H1 (cell line): ENCODE measurements around the gene BAG1. TPM values are rescaled to one million over a fixed set of nuclear protein-coding genes. Genes with fewer than 3 reads are reported as not detected.

ENCODE experiments used
- CTCF ChIA-PET: fragments of 300-600 bp; sonication (Branson Sonifier 250); formaldehyde crosslinking; loops from one replicate; lab custom pipeline; 2021; ENCODE audit not compliant: partially characterized antibody; lab: Charles Lee
- POLR2A ChIA-PET: fragments of 300-600 bp; sonication (Branson Sonifier 250); formaldehyde crosslinking; loops from one replicate; lab custom pipeline; 2021; ENCODE audit warnings: inconsistent platforms; ENCODE audit not compliant: partially characterized antibody; lab: Charles Lee
- DNase-seq, 2 experiments: peaks; one replicate each; pipeline versions ENCODE4 v3.0.0 to v3.0.0-alpha.2; 2010 to 2022; ENCODE audit warnings: low spot score in 2 of 2, low read depth in 1 of 2, mixed read lengths in 1 of 2
- FAIRE-seq: peaks from 2 replicates; lab custom pipeline; 2011; peaks lifted over from hg19 to GRCh38; lab: Jason Lieb, UNC
- H2AFZ ChIP-seq: 2 replicates; pipeline ENCODE4 v1.8.1; 2012; ENCODE audit warnings: low read length, inconsistent platforms
- H2AK5ac ChIP-seq: 2 replicates; pipeline ENCODE4 v1.6.1; 2013; ENCODE audit warnings: low read depth, low read length
- H2BK120ac ChIP-seq: replicated peaks from 2 replicates; pipeline ENCODE3; 2013; ENCODE audit warnings: low read depth, low read length, inconsistent platforms
- H2BK12ac ChIP-seq: 2 replicates; pipeline ENCODE4 v1.6.1; 2013; ENCODE audit warnings: low read depth, low read length
- H2BK15ac ChIP-seq: 2 replicates; pipeline ENCODE4 v1.6.1; 2013; ENCODE audit warnings: low read length
- H2BK20ac ChIP-seq: 2 replicates; pipeline ENCODE4 v1.6.1; 2013; ENCODE audit warnings: low read length
- H2BK5ac ChIP-seq: 2 replicates; pipeline ENCODE4 v1.6.1; 2013; ENCODE audit warnings: low read depth, low read length
- H3K14ac ChIP-seq: 2 replicates; pipeline ENCODE4 v1.6.1; 2013; ENCODE audit warnings: inconsistent platforms; ENCODE audit not compliant: insufficient read length
- H3K18ac ChIP-seq: 2 replicates; pipeline ENCODE4 v1.6.1; 2013; ENCODE audit warnings: low read length; ENCODE audit errors: extremely low read depth
- H3K23ac ChIP-seq: 2 replicates; pipeline ENCODE4 v1.6.1; 2013; ENCODE audit warnings: inconsistent platforms; ENCODE audit not compliant: insufficient read length
- H3K23me2 ChIP-seq: 2 replicates; pipeline ENCODE4 v1.6.1; 2013; ENCODE audit warnings: low read depth, low read length
- H3K27ac ChIP-seq: 2 replicates; pipeline ENCODE4 v1.6.1; 2011; ENCODE audit warnings: low read depth, low read length, inconsistent platforms
- H3K27me3 ChIP-seq, 4 experiments: replicated peaks in 1 of 4; 1 replicate in 1 of 4; 2 replicates in 3 of 4; pipeline versions ENCODE4 v1.6.1 to v1.8.1; 2011 to 2013; ENCODE audit warnings: low read length in 3 of 4, mild to moderate bottlenecking in 3 of 4, inconsistent platforms in 2 of 4, mixed read lengths in 2 of 4, moderate library complexity in 1 of 4; ENCODE audit not compliant: control insufficient read depth in 3 of 4, insufficient read depth in 3 of 4; ENCODE audit errors: extremely low read depth in 1 of 4
- H3K36me3 ChIP-seq, 4 experiments: 2 replicates each; pipeline versions ENCODE4 v1.6.1 to v1.8.1; 2011 to 2013; ENCODE audit warnings: mild to moderate bottlenecking in 4 of 4, low read length in 3 of 4, moderate library complexity in 2 of 4, control low read depth in 1 of 4, inconsistent platforms in 1 of 4; ENCODE audit not compliant: insufficient read depth in 4 of 4, control insufficient read depth in 2 of 4
- H3K4ac ChIP-seq: replicated peaks from 2 replicates; pipeline ENCODE3; 2013; ENCODE audit warnings: low read length, low read depth, mixed read lengths, inconsistent platforms; ENCODE audit not compliant: insufficient read length
- H3K4me1 ChIP-seq, 4 experiments: replicated peaks in 1 of 4; 1 replicate in 1 of 4; 2 replicates in 3 of 4; pipeline versions ENCODE4 v1.6.1 to v1.8.1; 2011 to 2013; ENCODE audit warnings: low read length in 3 of 4, inconsistent platforms in 2 of 4, mixed read lengths in 1 of 4; ENCODE audit not compliant: insufficient read depth in 4 of 4, control insufficient read depth in 3 of 4
- H3K4me2 ChIP-seq, 2 experiments: 2 replicates each; pipeline versions ENCODE4 v1.6.1 to v1.8.1; 2011 to 2013; ENCODE audit warnings: low read depth in 2 of 2, low read length in 2 of 2, control low read depth in 1 of 2, inconsistent platforms in 1 of 2, mild to moderate bottlenecking in 1 of 2; ENCODE audit not compliant: insufficient read depth in 1 of 2
- H3K4me3 ChIP-seq, 4 experiments: fragments of 200-600, 300-600 bp in 1 of 4; sonication (generic), shearing (Covaris generic), sonication (Bioruptor Twin) in 1 of 4; 2 replicates each; pipeline versions ENCODE4 v1.5.1 to v1.8.1; 2011 to 2016; ENCODE audit warnings: low read length in 4 of 4, low read depth in 3 of 4, control low read depth in 2 of 4, inconsistent platforms in 2 of 4, mild to moderate bottlenecking in 2 of 4, mixed read lengths in 1 of 4, moderate library complexity in 1 of 4; ENCODE audit not compliant: insufficient read depth in 2 of 4; ENCODE audit errors: extremely low read depth in 1 of 4
- H3K56ac ChIP-seq: replicated peaks from 2 replicates; pipeline ENCODE3; 2013; ENCODE audit warnings: low read depth, mild to moderate bottlenecking, mixed read lengths, low read length, inconsistent platforms; ENCODE audit not compliant: insufficient read length
- H3K79me1 ChIP-seq: 2 replicates; pipeline ENCODE4 v1.6.1; 2013; ENCODE audit warnings: low read depth, low read length, control low read depth
- H3K79me2 ChIP-seq, 2 experiments: 2 replicates each; pipeline versions ENCODE4 v1.6.1 to v1.8.1; 2012 to 2013; ENCODE audit warnings: low read length in 2 of 2, mild to moderate bottlenecking in 2 of 2, inconsistent platforms in 1 of 2; ENCODE audit not compliant: insufficient read depth in 2 of 2, control insufficient read depth in 1 of 2
- H3K9ac ChIP-seq, 4 experiments: replicated peaks in 1 of 4; 1 replicate in 1 of 4; 2 replicates in 3 of 4; pipeline versions ENCODE4 v1.6.1 to v1.8.1; 2011 to 2013; ENCODE audit warnings: low read depth in 3 of 4, low read length in 3 of 4, control low read depth in 2 of 4, mild to moderate bottlenecking in 2 of 4, moderate library complexity in 2 of 4, inconsistent platforms in 1 of 4; ENCODE audit errors: extremely low read depth in 1 of 4
- H3K9me3 ChIP-seq, 2 experiments: 2 replicates each; pipeline versions ENCODE4 v1.6.1 to v1.8.1; 2012 to 2013; ENCODE audit warnings: mild to moderate bottlenecking in 2 of 2, moderate library complexity in 2 of 2, control low read depth in 1 of 2, inconsistent platforms in 1 of 2, low read depth in 1 of 2, low read length in 1 of 2, mixed read lengths in 1 of 2; ENCODE audit not compliant: insufficient read depth in 2 of 2
- H4K20me1 ChIP-seq, 2 experiments: replicated peaks in 1 of 2; 2 replicates each; pipeline versions ENCODE3 to v1.8.1; 2011 to 2013; ENCODE audit warnings: inconsistent platforms in 2 of 2, low read length in 2 of 2, mild to moderate bottlenecking in 1 of 2; ENCODE audit not compliant: insufficient read depth in 2 of 2, control insufficient read depth in 1 of 2
- H4K5ac ChIP-seq: 2 replicates; pipeline ENCODE4 v1.6.1; 2013; ENCODE audit warnings: low read length, low read depth, mixed read lengths, inconsistent platforms; ENCODE audit not compliant: insufficient read length
- H4K8ac ChIP-seq: 2 replicates; pipeline ENCODE4 v1.8.0; 2013; ENCODE audit warnings: mild to moderate bottlenecking, moderate library complexity, low read length, inconsistent platforms; ENCODE audit not compliant: insufficient read depth; ENCODE audit errors: extremely low read depth
- H4K91ac ChIP-seq: replicated peaks from 2 replicates; pipeline ENCODE3; 2013; ENCODE audit warnings: low read length, mixed read lengths, inconsistent platforms; ENCODE audit not compliant: insufficient read length
- EZH2 ChIP-seq: fragments of 200-600 bp; sonication (generic); IDR thresholded peaks from 2 replicates; pipeline ENCODE4 v1.7.1; 2012; ENCODE audit warnings: low read depth, mild to moderate bottlenecking, moderate library complexity, low read length, inconsistent platforms; ENCODE audit not compliant: severe bottlenecking
- WGBS, 2 experiments: shearing (Covaris generic) in 1 of 2; methylation state at CpG; one replicate each; pipeline versions ENCODE4 v1.1.6 to v1.1.7; 2013 to 2015; ENCODE audit warnings: low lambda C conversion rate in 2 of 2, mixed read lengths in 2 of 2, inconsistent platforms in 1 of 2, low coverage in 1 of 2, missing lambda C conversion rate in 1 of 2; ENCODE audit not compliant: insufficient replicate concordance in 2 of 2, insufficient coverage in 1 of 2, insufficient read length in 1 of 2; ENCODE audit errors: extremely low coverage in 1 of 2, missing lambda C conversion rate in 1 of 2; 5-methylcytosine and 5-hydroxymethylcytosine counted together
- polyA plus RNA-seq, 7 experiments: library from polyadenylated mRNA; depleted of rRNA in 3 of 7; stranded (reverse) in 5 of 7; unstranded in 2 of 7; fragments of >200 nt in 5 of 7; fragments of 200-250 nt in 2 of 7; gene quantifications; 1 replicate in 5 of 7; 2 replicates in 1 of 7; 4 replicates in 1 of 7; pipeline versions ENCODE4 v1.2.1 to v1.2.3, GENCODE V29; 2011 to 2013; ENCODE audit warnings: missing spikeins in 2 of 7, mixed read lengths in 2 of 7
- total RNA-seq: library from RNA; stranded (reverse); fragmentation: NEBNext Ultra II Directional; extraction: Animal tissue kit (Norgen Biotek cat#: 25700); gene quantifications from 2 replicates; pipeline ENCODE4 v1.2.1, GENCODE V29; 2021

BAG1 gene
- total and polyA plus RNA-seq, 2 of the 8 experiments (the other 6 are each of a cell fraction or from before 2014, with no cell fraction given) = 14.7 to 59.8 TPM

- Histone ChIP-seq H2BK5ac (no peak overlapping the region), H3K4me3 (no peak overlapping the region), H3K56ac (no peak overlapping the region), H3K9me3 (no peaks in the 10 kb centered on the region), H3K4me1 (no peaks in the 10 kb centered on the region), H3K4ac (no peak overlapping the region), H2BK15ac (no peak overlapping the region)
- FAIRE-seq = no peak
- 95% methylated on average over 1 of the region's 1 CpG; no CpG with 5 or more reads in 1 of the 2 experiments for WGBS, 2 experiments
- no peak for DNase-seq
- CTCF ChIA-PET = interaction anchor here (0.6 to 1.2 kb wide), 3 partner anchors 34 to 155 kb away, joined by 3 read pairs; no protein-coding TSS in a partner anchor
- TF ChIP-seq EZH2 = no peak
- TF ChIP-seq, all 59 proteins: peak for 0
- Histone ChIP-seq H3K27ac (no peak overlapping the region), H2BK120ac (no peak overlapping the region), H2BK12ac (no peak overlapping the region), H2BK20ac (no peak overlapping the region), H4K5ac (no peak overlapping the region), H3K79me2 (peaks cover 0 to 38% of the 10 kb centered on the region in 2 experiments; a peak in 3 of 4 replicates), H3K23me2 (no peaks in the 10 kb centered on the region), H4K8ac (no peak overlapping the region), H3K18ac (no peak overlapping the region), H3K14ac (no peak overlapping the region), H3K23ac (no peak overlapping the region), H4K20me1 (no peaks in the 10 kb centered on the region), H3K79me1 (peaks cover 3% of the 10 kb centered on the region), H3K36me3 (peaks cover 4 to 68% (median 43%) of the 10 kb centered on the region in 4 experiments; a peak in 7 of 8 replicates), H3K27me3 (no peaks in the 10 kb centered on the region), H3K4me2 (no peak overlapping the region), H2AK5ac (no peak overlapping the region), H2AFZ (no peak overlapping the region), H4K91ac (no peak overlapping the region), H3K9ac (no peak overlapping the region)
- POLR2A ChIA-PET = interaction anchor here (0.7 to 1.8 kb wide), 6 partner anchors 10 to 44 kb away, joined by 3 to 5 read pairs (median 4); no protein-coding TSS in a partner anchor
Measured at GRCh38 chr9:33297432-33297831, 32.9 kb upstream of the BAG1 start.
